ENCODE data around the gene DIO3.
"Not testable (repeated sequence)": the region's sequence is repeated elsewhere in the genome, so short reads cannot be mapped to it uniquely, and the experiment has no call there.

DIO3 gene

GRCh38 chr14:101542391-101542790 lies 18.9 kb upstream of the DIO3 start:
- DNase-seq (ENCODE audit: low read depth) = no peak

DNA sequence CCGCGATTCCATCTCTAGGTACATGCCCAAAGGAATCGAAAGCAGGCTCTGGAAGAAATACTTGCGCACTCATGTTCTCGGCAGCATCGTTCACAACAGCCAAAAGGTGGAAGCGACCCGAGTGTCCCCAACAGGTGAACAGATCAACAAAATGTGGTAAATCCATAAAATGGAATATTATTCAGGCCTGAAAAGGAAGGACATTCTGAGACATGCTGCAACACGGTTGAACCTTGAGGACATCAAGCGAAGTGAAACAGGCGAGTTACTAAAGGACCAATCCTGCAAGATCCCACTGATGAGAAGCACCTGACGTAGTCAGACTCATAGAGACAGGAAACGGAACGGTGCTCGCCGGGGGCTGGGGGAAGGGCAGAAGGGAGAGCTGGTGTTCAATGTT lies 17.5 kb upstream of the DIO3 start:
- no peak for DNase-seq (ENCODE audit: low read depth)

DNA sequence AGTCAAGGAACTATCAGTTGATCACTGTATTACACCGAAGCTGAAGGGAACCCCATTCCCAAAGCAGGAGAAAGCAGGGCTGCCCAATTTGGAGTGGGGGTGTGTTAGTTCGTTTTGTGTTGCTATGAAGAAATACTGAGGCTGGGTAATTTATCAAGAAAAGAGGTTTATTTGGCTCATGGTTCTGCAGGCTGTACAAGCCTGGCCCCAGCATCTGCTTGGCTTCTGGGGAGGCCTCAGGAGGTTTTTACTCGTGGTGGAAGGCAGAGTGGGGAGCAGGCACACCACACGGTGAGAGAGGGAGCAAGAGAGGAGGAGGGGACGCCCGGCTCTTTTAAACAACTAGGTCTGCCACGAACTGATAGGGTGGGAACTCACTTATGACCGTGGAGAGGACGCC lies 16.7 kb upstream of the DIO3 start:
- DNase-seq (ENCODE audit: low read depth) = no peak

GRCh38 chr14:101546706-101547105 lies 14.6 kb upstream of the DIO3 start:
- DNase-seq (ENCODE audit: low read depth) = no peak

DNA sequence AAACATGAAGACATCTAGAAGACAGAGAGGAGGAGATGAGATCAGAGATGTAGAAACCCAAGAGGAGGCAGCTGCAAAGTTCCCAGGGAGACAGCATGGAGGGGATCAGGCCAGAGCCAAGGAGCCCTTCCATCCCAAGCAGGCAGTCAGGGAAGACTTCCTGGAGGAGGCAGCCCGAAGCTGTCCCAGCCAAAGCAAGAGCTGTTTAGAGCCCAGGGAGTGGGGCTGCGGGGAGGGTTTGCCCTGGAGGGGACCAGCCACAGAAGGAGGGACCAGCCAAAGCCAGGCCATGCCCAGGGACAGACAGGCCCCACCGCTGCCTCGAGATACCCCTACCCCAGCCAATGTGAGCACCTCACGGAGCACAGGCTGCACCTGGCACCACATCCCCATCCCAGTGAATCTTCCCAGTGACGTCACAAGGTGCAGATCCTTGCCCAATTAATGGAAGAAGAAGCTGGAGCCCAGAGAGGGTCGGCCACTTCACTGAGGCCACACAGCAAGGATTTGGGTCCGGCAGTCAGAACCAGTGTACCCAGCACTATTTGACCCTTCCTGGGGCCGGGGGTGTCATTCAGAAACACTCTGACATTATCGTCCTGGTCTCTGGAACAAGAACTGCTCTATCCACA lies 14.1 kb upstream of the DIO3 start:
- DNase-seq (ENCODE audit: low read depth) = no peak

GRCh38 chr14:101547961-101548669 lies 13.2 kb upstream of the DIO3 start:
- no peak for DNase-seq (ENCODE audit: low read depth)

GRCh38 chr14:101548710-101549109 lies 12.6 kb upstream of the DIO3 start:
- no peak for DNase-seq (ENCODE audit: low read depth)

DNA sequence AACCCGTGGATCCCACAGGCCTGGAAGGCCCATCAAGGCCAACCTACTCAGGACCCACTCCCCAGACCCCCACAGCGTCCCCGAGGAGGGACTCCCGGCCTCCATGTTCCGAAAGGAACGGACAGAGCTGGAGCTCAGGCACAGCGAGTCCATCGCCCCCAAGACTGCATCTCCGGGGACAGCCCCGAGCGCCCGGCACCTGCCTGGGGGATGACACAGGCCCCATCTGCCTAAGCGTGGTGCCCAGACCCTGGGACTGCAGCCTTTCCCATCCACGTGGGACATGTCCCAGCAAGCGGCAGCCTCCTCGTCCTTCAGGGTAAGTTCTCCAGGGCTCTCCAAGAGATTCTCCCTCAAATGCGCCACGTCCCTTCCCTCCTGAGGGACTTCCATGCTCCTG lies 12.1 kb upstream of the DIO3 start:
- DNase-seq (ENCODE audit: low read depth) = no peak

GRCh38 chr14:101550202-101550912 lies 10.9 kb upstream of the DIO3 start:
- DNase-seq (ENCODE audit: low read depth) = not testable (repeated sequence)

GRCh38 chr14:101551729-101552595 lies 9.3 kb upstream of the DIO3 start:
- no peak for DNase-seq (ENCODE audit: low read depth)

GRCh38 chr14:101552786-101553231 lies 8.5 kb upstream of the DIO3 start:
- DNase-seq (ENCODE audit: low read depth) = no peak

GRCh38 chr14:101553393-101553792 lies 7.9 kb upstream of the DIO3 start:
- DNase-seq (ENCODE audit: low read depth) = no peak

DNA sequence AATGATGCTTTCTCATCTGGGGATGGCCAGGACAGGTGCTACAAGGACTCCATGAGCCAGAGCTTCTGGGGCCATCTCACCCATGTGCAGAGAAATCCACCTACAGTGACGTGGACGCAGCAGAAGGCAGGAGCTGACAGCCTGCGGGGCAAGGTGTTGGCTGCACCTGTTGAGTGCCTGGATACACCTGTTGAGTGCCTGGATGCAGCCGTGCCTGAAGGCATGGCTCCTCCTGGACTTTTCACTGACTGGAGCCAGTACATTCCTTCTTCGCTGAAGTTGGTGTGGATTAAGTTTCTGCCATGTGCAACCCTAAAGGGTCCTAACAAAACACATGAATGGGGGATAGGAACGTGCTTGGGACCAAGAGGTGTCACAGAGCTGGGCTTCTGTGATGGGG lies 7.4 kb upstream of the DIO3 start:
- no peak for DNase-seq (ENCODE audit: low read depth)

DNA sequence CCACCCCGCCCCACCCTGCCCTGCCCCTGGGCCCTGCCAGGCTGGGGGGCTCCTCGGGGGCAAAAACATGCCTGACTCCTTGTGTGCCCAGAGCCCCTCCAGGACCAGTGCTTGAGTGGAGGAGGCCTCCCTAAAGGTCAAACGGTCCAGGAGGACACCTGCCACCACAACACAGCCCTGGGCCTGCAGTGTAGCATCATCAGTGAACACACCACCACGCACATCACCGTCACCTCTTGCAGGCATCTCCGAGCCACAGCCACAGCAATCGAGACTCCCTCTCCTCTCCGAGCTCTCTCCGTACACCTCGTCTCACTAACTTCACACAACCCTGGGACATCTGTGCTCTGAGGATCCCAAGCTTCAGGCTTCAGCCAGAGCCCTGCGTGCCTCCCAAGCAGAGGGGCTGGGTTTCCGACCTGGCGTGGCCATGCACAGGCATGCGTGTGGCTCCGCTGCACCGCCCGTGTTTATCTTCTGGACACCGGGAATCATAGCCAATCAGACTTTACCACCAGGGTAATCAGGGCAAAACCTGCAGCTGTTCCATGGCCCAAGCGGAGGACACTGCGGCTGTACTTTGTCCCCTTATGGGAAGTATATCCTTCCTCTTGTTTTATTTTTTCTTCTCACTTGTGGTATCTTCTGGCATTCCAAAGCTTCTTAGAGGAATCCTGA lies 6.2 kb upstream of the DIO3 start:
- no peak for DNase-seq (ENCODE audit: low read depth)

DNA sequence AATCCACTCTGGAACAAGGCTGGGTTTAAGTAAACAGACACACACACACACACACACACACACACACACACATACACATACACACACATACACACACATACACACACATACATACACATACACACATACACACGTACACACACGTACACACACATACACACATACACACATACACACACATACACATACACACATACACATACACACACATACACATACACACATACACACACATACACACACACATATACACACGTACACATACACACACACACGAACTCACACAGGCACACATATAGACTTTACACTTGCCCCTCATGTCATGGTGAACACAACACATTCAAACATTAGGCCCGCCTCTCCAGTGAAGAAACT lies 5.6 kb upstream of the DIO3 start:
- DNase-seq (ENCODE audit: low read depth) = not testable (repeated sequence)

GRCh38 chr14:101556131-101556530 lies 5.2 kb upstream of the DIO3 start:
- no peak for DNase-seq (ENCODE audit: low read depth)

GRCh38 chr14:101556566-101557320 lies 4.6 kb upstream of the DIO3 start:
- no peak for DNase-seq (ENCODE audit: low read depth)

- DNase-seq (ENCODE audit: low read depth) = no peak
Observed at GRCh38 chr14:101557321-101557695, 4.0 kb upstream of the DIO3 start.

DNA sequence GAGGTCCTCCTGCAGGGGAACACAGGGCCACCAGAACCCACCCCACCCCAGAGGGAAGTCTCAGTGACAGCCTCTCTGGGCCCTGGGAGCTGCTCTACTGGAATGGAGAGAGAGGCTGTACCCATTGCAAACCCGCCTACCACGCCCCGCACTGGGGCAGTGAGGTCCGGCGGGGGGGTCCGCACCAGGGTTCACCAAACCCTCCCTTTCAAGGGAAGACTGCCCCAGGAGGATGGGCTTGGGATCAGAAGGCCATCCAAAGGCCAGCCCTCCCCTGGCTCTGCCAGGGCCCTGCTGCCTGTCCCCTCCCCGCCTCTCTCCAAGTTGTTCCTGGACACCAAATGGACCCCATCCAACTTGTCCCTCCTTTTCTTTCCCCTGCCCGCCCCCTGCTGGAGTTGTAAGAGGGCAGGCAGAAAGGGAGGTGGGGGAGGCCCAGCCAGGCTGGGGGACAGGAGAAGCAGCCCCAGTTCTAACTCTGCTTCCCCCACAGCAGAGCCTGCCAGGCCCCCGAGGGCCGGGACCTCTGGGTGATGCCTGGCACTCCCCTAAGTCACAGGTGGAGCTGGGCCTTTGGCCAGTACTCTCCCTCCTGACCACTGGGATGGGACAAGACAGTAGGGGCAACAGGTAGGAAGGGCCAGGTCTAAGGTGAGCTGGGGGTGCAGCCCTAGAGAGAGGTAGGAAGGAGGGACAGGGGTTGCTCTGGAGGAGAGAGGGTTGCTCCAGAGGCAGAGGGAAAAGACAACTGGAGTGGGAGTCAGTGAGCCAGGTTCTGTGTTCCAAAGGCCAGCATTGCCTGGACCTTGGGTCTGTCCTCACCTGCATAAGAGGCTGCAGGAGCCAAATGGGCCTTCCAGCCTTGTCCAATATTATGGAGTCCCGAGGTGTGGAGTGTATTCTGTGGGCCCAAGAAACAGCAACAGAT lies 3.2 kb upstream of the DIO3 start:
- DNase-seq (ENCODE audit: low read depth) = no peak

- no peak for DNase-seq (ENCODE audit: low read depth)
Observed at GRCh38 chr14:101558739-101559240, 2.5 kb upstream of the DIO3 start.

Measured in activated T-helper 1 cell treated with Interleukin-2 at 50 U/mL for 16 hours (primary cell).